WTC11 (cell line): ENCODE results near the gene DYNC1I2. TPM values are rescaled to one million over a fixed set of nuclear protein-coding genes. Genes with fewer than 3 reads are reported as not detected.
"Not testable (repeated sequence)": the region's sequence is repeated elsewhere in the genome, so short reads cannot be mapped to it uniquely, and the experiment has no call there.

Source experiments
- ATAC-seq: fragments of 200-7000 bp; cut with Tn5 transposase; 2 replicates; pipeline ENCODE4 v1.10.0; 2021; ENCODE audit warnings: mild to moderate bottlenecking, moderate library complexity
- CTCF ChIA-PET: fragments of 300-600 bp; sonication (Branson Sonifier 250); formaldehyde crosslinking; loops from one replicate; lab custom pipeline; 2021; ENCODE audit warnings: antibody characterized with exemption; lab: Charles Lee
- POLR2A ChIA-PET: fragments of 350-600 bp; sonication (Branson Sonifier 250); formaldehyde crosslinking; loops from one replicate; lab custom pipeline; 2021; ENCODE audit warnings: antibody characterized with exemption; lab: Charles Lee
- DNase-seq: peaks from one replicate; pipeline ENCODE4 v3.0.0; 2021; ENCODE audit warnings: low spot score
- H3K27ac Mint-ChIP-seq: 2 replicates; pipeline ENCODE4 v1.8.0; 2021; ENCODE audit warnings: mixed read lengths
- H3K27me3 Mint-ChIP-seq: 2 replicates; pipeline ENCODE4 v1.8.0; 2021; ENCODE audit warnings: low read depth, mild to moderate bottlenecking, moderate library complexity, mixed read lengths
- H3K36me3 Mint-ChIP-seq: 2 replicates; pipeline ENCODE4 v1.8.0; 2021; ENCODE audit warnings: mixed read lengths
- H3K4me1 Mint-ChIP-seq: 2 replicates; pipeline ENCODE4 v1.8.0; 2022; ENCODE audit warnings: mixed read lengths
- H3K4me3 Mint-ChIP-seq: 2 replicates; pipeline ENCODE4 v1.8.0; 2021; ENCODE audit warnings: mild to moderate bottlenecking, moderate library complexity, mixed read lengths
- H3K9me3 Mint-ChIP-seq: 2 replicates; pipeline ENCODE4 v1.8.0; 2021; ENCODE audit warnings: mixed read lengths
- FOXK1 ChIP-seq: sonication (generic); formaldehyde crosslinking; IDR thresholded peaks from 2 replicates; pipeline ENCODE4 v1.8.0; 2022; ENCODE audit warnings: mild to moderate bottlenecking, moderate library complexity, missing genetic modification reagents
- GTF2I ChIP-seq: fragments of 250-450 bp; sonication (Bioruptor Pico); conservative IDR thresholded peaks from 2 replicates; pipeline ENCODE4 v1.4.0; 2021; ENCODE audit warnings: mild to moderate bottlenecking
- MXD4 ChIP-seq: fragments of 250-450 bp; sonication (Bioruptor Pico); IDR thresholded peaks from 2 replicates; pipeline ENCODE4 v1.8.0; 2021; ENCODE audit warnings: mild to moderate bottlenecking, moderate library complexity, borderline replicate concordance
- MYBL2 ChIP-seq: sonication (generic); formaldehyde crosslinking; IDR thresholded peaks from 2 replicates; pipeline ENCODE4 v1.8.1; 2023; ENCODE audit warnings: mild to moderate bottlenecking, moderate library complexity, missing genetic modification reagents
- NR1H2 ChIP-seq: sonication (generic); formaldehyde crosslinking; IDR thresholded peaks from 2 replicates; pipeline ENCODE4 v1.9.0; 2021; ENCODE audit warnings: mild to moderate bottlenecking, moderate library complexity, missing genetic modification reagents
- PRRX2 ChIP-seq: fragments of 250-450 bp; sonication (Bioruptor Pico); IDR thresholded peaks from 2 replicates; pipeline ENCODE4 v1.8.0; 2021; ENCODE audit warnings: mild to moderate bottlenecking
- SMAD3 ChIP-seq: sonication (generic); formaldehyde crosslinking; IDR thresholded peaks from 2 replicates; pipeline ENCODE4 v1.8.0; 2022; ENCODE audit warnings: missing genetic modification reagents, mild to moderate bottlenecking, borderline replicate concordance
- SMAD4 ChIP-seq: sonication (generic); formaldehyde crosslinking; IDR thresholded peaks from 2 replicates; pipeline ENCODE4 v1.8.0; 2022; ENCODE audit warnings: mild to moderate bottlenecking, missing genetic modification reagents
- TCF7 ChIP-seq: sonication (generic); formaldehyde crosslinking; IDR thresholded peaks from 2 replicates; pipeline ENCODE4 v1.8.0; 2022; ENCODE audit warnings: mild to moderate bottlenecking, low read depth, missing genetic modification reagents, moderate library complexity
- TEAD1 ChIP-seq: sonication (generic); formaldehyde crosslinking; IDR thresholded peaks from 2 replicates; pipeline ENCODE4 v1.8.0; 2022; ENCODE audit warnings: mild to moderate bottlenecking, missing genetic modification reagents
- TEAD4 ChIP-seq: sonication (generic); formaldehyde crosslinking; IDR thresholded peaks from 2 replicates; pipeline ENCODE4 v1.8.0; 2022; ENCODE audit warnings: mild to moderate bottlenecking, missing genetic modification reagents
- total RNA-seq: library from RNA; stranded (reverse); gene quantifications from 3 replicates; pipeline ENCODE4 v1.2.3, GENCODE V29; 2021
- TF ChIP-seq, protein P1 (sequence below): fragments of 250-450 bp; sonication (Bioruptor Pico); conservative IDR thresholded peaks from 2 replicates; pipeline ENCODE4 v1.9.0; 2021; ENCODE audit warnings: mild to moderate bottlenecking
- TF ChIP-seq, protein P2 (sequence below): sonication (generic); formaldehyde crosslinking; IDR thresholded peaks from 2 replicates; pipeline ENCODE4 v1.8.1; 2023; ENCODE audit warnings: mild to moderate bottlenecking, missing genetic modification reagents, moderate library complexity
- TF ChIP-seq, protein P3 (sequence below): fragments of 250-450 bp; sonication (Bioruptor Pico); IDR thresholded peaks from 2 replicates; pipeline ENCODE4 v1.9.0; 2021; ENCODE audit warnings: mild to moderate bottlenecking
- TF ChIP-seq, protein P4 (sequence below): sonication (generic); formaldehyde crosslinking; conservative IDR thresholded peaks from 2 replicates; pipeline ENCODE4 v1.8.1; 2022; ENCODE audit warnings: mild to moderate bottlenecking, missing genetic modification reagents
- TF ChIP-seq, protein P5 (sequence below): sonication (generic); formaldehyde crosslinking; IDR thresholded peaks from 2 replicates; pipeline ENCODE4 v1.8.1; 2023; ENCODE audit warnings: mild to moderate bottlenecking, moderate library complexity, missing genetic modification reagents
- TF ChIP-seq, protein P6 (sequence below): sonication (generic); formaldehyde crosslinking; IDR thresholded peaks from 2 replicates; pipeline ENCODE4 v1.8.1; 2023; ENCODE audit warnings: mild to moderate bottlenecking, missing genetic modification reagents, moderate library complexity

DYNC1I2 gene
- total RNA-seq, 1 experiment from 2014 or later: 73.7 TPM

DNA sequence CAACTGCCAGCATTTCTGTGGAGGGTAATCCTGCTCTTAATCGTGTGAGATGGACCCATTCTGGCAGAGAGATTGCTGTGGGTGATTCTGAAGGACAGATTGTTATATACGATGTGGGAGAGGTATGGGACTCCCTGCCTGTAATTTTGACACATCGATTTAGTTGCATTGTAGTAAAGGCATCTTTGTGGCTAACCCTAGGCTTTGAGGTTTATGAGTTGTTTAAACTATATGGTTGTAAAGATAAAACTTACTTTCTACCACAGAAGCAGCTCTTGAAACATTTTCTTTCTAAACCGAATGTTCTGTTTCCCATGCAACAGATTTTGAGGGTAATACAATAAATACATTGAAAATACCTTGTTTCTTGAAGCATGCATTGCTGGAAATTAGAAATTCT is 58.5 kb downstream of the DYNC1I2 start:
- no peak overlapping the region for H3K27ac Mint-ChIP-seq
- no peak overlapping the region for H3K4me3 Mint-ChIP-seq
- no peaks in the 10 kb centered on the region for H3K27me3 Mint-ChIP-seq
- H3K36me3 Mint-ChIP-seq: peaks cover 34% of the 10 kb centered on the region
- TF ChIP-seq MXD4 (CRISPR knock-in tag) (no peak), SMAD4 (CRISPR knock-in tag) (no peak)
- TF ChIP-seq, protein P1, sequence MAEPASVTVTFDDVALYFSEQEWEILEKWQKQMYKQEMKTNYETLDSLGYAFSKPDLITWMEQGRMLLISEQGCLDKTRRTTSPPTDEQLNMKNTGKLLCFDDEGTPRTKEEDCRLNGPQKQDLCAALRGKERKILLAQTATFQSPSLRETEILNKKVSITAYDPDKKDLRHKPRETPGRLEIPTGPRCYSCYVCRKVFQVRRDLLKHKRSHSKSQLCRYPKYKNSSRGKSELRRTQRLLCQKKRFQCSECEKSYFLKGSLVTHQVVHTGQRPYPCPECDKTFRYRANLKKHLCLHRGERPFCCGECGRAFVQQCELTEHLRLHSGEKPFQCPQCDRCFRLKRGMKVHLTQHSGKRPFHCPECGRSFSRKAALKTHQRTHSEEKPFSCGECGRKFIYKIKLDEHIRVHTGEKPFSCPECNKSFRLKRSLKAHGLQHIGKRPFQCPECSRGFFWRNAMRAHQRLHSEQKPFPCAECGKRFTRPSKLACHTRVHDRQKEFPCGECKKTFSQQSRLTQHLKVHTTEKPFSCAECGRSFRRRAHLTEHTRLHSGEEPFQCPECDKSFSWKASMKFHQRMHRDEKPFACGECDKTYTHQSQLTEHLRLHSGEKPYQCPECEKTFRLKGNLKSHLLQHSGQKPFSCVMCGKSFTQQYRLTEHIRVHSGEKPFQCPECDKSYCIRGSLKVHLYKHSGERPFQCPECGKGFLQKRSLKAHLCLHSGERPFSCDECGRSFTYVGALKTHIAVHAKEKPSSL (CRISPR knock-in tag): no peak
- TF ChIP-seq, all 79 proteins: peak for 0
- ATAC-seq (no peak), DNase-seq (no peak)
- Mint-ChIP-seq H3K4me1 (no peaks in the 10 kb centered on the region), H3K9me3 (no peaks in the 10 kb centered on the region)
- POLR2A ChIA-PET: no interaction called here
- CTCF ChIA-PET: interaction anchor here (1.0 kb wide), 1 partner anchor 381 kb away, joined by 3 read pairs; no protein-coding TSS in a partner anchor

DNA sequence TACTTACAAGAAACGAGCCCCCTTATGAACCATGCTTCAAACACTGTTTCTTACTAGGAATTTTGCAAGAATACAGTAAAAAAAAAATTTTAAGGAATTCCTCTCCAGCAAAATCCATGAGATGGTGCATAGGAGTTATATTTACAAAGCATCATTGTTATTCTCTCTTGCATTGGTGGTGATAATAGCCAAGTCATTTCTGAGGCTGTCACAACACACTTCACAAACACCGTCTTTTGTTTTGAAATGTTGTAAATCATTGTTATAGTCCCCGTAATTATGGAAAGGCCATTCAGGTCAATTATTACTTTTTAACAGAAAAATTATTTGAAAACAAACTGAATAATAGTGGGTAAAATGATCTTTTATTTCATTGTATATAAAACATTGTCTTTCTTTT is 60.1 kb downstream of the DYNC1I2 start:
- ChIA-PET POLR2A (no interaction called here), CTCF (no interaction called here)
- TF ChIP-seq NR1H2 (CRISPR knock-in tag) (no peak), TEAD1 (CRISPR knock-in tag) (no peak), GTF2I (CRISPR knock-in tag) (no peak), MYBL2 (CRISPR knock-in tag) (no peak), TCF7 (CRISPR knock-in tag) (no peak), SMAD3 (CRISPR knock-in tag) (no peak)
- TF ChIP-seq, protein P1 (CRISPR knock-in tag): no peak
- TF ChIP-seq, protein P2, sequence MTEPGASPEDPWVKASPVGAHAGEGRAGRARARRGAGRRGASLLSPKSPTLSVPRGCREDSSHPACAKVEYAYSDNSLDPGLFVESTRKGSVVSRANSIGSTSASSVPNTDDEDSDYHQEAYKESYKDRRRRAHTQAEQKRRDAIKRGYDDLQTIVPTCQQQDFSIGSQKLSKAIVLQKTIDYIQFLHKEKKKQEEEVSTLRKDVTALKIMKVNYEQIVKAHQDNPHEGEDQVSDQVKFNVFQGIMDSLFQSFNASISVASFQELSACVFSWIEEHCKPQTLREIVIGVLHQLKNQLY: no peak
- TF ChIP-seq, protein P3, sequence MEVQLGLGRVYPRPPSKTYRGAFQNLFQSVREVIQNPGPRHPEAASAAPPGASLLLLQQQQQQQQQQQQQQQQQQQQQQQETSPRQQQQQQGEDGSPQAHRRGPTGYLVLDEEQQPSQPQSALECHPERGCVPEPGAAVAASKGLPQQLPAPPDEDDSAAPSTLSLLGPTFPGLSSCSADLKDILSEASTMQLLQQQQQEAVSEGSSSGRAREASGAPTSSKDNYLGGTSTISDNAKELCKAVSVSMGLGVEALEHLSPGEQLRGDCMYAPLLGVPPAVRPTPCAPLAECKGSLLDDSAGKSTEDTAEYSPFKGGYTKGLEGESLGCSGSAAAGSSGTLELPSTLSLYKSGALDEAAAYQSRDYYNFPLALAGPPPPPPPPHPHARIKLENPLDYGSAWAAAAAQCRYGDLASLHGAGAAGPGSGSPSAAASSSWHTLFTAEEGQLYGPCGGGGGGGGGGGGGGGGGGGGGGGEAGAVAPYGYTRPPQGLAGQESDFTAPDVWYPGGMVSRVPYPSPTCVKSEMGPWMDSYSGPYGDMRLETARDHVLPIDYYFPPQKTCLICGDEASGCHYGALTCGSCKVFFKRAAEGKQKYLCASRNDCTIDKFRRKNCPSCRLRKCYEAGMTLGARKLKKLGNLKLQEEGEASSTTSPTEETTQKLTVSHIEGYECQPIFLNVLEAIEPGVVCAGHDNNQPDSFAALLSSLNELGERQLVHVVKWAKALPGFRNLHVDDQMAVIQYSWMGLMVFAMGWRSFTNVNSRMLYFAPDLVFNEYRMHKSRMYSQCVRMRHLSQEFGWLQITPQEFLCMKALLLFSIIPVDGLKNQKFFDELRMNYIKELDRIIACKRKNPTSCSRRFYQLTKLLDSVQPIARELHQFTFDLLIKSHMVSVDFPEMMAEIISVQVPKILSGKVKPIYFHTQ (CRISPR knock-in tag): no peak
- TF ChIP-seq, protein P4, sequence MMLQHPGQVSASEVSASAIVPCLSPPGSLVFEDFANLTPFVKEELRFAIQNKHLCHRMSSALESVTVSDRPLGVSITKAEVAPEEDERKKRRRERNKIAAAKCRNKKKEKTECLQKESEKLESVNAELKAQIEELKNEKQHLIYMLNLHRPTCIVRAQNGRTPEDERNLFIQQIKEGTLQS (CRISPR knock-in tag): no peak
- Mint-ChIP-seq H3K4me1 (no peaks in the 10 kb centered on the region), H3K27ac (no peak overlapping the region), H3K36me3 (peaks cover 26% of the 10 kb centered on the region), H3K4me3 (no peak overlapping the region), H3K27me3 (no peaks in the 10 kb centered on the region), H3K9me3 (no peaks in the 10 kb centered on the region)
- ATAC-seq (no peak), DNase-seq (no peak)

DNA sequence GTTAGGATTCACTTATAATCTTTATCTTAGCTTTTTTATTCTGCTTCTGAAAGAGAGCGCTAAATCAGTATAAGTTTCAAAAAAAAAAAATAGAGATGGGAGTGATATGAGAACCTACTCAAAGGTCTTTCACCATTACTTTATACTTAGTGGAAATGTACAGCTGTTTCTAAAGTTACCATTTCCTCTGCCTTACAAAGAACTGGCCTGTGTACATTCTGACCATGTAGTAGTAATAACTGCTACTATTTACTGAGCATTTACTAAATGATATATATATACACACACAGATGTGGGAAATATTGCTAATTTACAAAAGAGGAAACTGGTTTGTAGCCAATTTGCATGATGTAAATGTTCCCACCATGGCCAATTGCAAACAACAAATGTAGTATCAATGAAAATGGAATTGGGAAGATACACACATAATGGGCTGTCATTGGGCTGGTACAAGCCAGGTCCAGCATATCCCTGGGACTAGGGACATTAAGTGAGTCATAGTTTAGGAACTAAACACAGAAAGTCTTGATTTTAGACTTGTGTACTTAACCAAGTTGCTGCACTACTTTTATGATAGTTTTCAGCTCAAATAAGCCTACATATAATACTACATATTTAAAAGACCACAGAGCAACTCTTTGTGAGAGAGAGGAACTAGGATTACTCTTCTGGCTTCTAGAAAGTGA is 67.1 kb downstream of the DYNC1I2 start:
- Mint-ChIP-seq H3K27ac (no peak overlapping the region), H3K36me3 (peaks cover 16% of the 10 kb centered on the region), H3K4me1 (no peaks in the 10 kb centered on the region), H3K9me3 (peaks cover 5% of the 10 kb centered on the region; the same call in 1 of the 2 replicates), H3K27me3 (no peaks in the 10 kb centered on the region), H3K4me3 (no peak overlapping the region)
- no peak for TF ChIP-seq TEAD4 (CRISPR knock-in tag)
- TF ChIP-seq, protein P5, sequence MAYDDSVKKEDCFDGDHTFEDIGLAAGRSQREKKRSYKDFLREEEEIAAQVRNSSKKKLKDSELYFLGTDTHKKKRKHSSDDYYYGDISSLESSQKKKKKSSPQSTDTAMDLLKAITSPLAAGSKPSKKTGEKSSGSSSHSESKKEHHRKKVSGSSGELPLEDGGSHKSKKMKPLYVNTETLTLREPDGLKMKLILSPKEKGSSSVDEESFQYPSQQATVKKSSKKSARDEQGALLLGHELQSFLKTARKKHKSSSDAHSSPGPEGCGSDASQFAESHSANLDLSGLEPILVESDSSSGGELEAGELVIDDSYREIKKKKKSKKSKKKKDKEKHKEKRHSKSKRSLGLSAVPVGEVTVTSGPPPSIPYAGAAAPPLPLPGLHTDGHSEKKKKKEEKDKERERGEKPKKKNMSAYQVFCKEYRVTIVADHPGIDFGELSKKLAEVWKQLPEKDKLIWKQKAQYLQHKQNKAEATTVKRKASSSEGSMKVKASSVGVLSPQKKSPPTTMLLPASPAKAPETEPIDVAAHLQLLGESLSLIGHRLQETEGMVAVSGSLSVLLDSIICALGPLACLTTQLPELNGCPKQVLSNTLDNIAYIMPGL (CRISPR knock-in tag): no peak
- no peak for TF ChIP-seq PRRX2 (CRISPR knock-in tag)
- TF ChIP-seq, protein P6, sequence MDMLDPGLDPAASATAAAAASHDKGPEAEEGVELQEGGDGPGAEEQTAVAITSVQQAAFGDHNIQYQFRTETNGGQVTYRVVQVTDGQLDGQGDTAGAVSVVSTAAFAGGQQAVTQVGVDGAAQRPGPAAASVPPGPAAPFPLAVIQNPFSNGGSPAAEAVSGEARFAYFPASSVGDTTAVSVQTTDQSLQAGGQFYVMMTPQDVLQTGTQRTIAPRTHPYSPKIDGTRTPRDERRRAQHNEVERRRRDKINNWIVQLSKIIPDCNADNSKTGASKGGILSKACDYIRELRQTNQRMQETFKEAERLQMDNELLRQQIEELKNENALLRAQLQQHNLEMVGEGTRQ: no peak
- no peak for TF ChIP-seq FOXK1 (CRISPR knock-in tag)
- ATAC-seq (no peak), DNase-seq (no peak)
- ChIA-PET CTCF (no interaction called here), POLR2A (no interaction called here)

DNA sequence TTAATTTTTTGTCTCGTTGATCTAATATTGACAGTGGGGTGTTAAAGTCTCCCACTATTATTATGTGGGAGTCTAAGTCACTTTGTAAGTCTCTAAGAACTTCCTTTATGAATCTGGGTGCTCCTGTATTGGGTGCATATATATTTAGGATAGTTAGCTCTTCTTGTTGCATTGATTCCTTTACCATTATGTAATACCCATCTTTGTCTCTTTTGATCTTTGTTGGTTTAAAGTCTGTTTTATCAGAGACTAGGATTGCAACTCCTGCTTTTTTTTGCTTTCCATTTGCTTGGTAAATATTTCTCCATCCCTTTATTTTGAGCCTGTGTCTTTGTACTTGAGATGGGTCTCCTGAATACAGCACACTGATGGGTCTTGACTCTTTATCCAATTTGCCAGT is 71.5 kb downstream of the DYNC1I2 start:
- POLR2A ChIA-PET, H3K4me1 Mint-ChIP-seq, H3K27ac Mint-ChIP-seq, DNase-seq, ATAC-seq, H3K4me3 Mint-ChIP-seq, H3K9me3 Mint-ChIP-seq, H3K27me3 Mint-ChIP-seq, CTCF ChIA-PET: not testable (repeated sequence)
- H3K36me3 Mint-ChIP-seq: peaks cover 39% of the 10 kb centered on the region
